T-helper 2 cell treated with Interferon-gamma antibody and Interleukin-4, amounts not matched to agents 5 μg/mL and 100 μg/mL, for 36 hours (primary cell): ENCODE data around the gene HK1.

Source experiments
- DNase-seq: peaks from one replicate; pipeline ENCODE4 v3.0.0; 2021; ENCODE audit warnings: low spot score
- H3K27ac Mint-ChIP-seq: one replicate; pipeline ENCODE4 v1.8.0; 2021; ENCODE audit warnings: mild to moderate bottlenecking, mixed read lengths
- H3K27me3 Mint-ChIP-seq: one replicate; pipeline ENCODE4 v1.8.0; 2021; ENCODE audit warnings: low read depth, mixed read lengths
- H3K36me3 Mint-ChIP-seq: one replicate; pipeline ENCODE4 v1.8.0; 2021; ENCODE audit warnings: low read depth, mixed read lengths
- H3K4me1 Mint-ChIP-seq: one replicate; pipeline ENCODE4 v1.8.0; 2021; ENCODE audit warnings: low read depth, mixed read lengths
- H3K4me3 Mint-ChIP-seq: one replicate; pipeline ENCODE4 v1.8.0; 2022; ENCODE audit warnings: mild to moderate bottlenecking, moderate library complexity, mixed read lengths
- H3K9me3 Mint-ChIP-seq: one replicate; pipeline ENCODE4 v1.8.0; 2021; ENCODE audit warnings: mixed read lengths

The HK1 gene

DNA sequence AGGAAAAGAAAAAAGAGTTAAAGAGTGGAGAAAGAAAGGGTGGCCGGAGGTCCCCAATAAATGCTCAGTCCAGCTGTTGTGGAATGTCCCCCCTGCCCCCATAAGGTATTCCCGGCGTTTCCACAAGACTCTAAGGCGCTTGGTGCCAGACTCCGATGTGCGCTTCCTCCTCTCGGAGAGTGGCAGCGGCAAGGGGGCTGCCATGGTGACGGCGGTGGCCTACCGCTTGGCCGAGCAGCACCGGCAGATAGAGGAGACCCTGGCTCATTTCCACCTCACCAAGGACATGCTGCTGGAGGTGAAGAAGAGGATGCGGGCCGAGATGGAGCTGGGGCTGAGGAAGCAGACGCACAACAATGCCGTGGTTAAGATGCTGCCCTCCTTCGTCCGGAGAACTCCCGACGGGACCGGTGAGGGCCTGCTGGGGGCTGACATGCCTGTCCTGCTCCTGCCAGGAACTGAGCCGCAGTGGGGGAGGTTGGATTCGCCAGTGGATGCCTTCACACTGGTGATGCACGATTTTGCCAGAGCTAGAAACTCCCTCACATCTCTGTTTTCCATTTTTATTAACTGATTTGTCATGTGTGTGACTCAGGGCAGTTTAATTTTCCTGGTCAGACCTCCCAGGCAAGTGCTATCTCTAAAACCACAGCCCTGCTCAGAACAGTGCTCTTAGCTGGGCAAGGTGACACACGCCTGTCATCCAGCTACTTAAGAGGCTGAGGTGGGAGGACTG is 104.3 kb downstream of the HK1 start:
- Mint-ChIP-seq H3K4me3 (no peak overlapping the region), H3K27me3 (no peaks in the 10 kb centered on the region), H3K9me3 (no peaks in the 10 kb centered on the region), H3K27ac (peak overlapping the region; percentile 7), H3K4me1 (no peaks in the 10 kb centered on the region), H3K36me3 (peaks cover 63% of the 10 kb centered on the region)
- no peak for DNase-seq

- Mint-ChIP-seq H3K27ac (no peak overlapping the region), H3K4me1 (no peaks in the 10 kb centered on the region), H3K27me3 (no peaks in the 10 kb centered on the region), H3K9me3 (no peaks in the 10 kb centered on the region), H3K36me3 (peaks cover 63% of the 10 kb centered on the region), H3K4me3 (no peak overlapping the region)
- DNase-seq: no peak
Measured at GRCh38 chr10:69383558-69383957, 105.3 kb downstream of the HK1 start.

GRCh38 chr10:69384320-69384719 is 106.0 kb downstream of the HK1 start:
- Mint-ChIP-seq H3K36me3 (peaks cover 67% of the 10 kb centered on the region), H3K27ac (no peak overlapping the region), H3K27me3 (no peaks in the 10 kb centered on the region), H3K4me3 (no peak overlapping the region), H3K4me1 (peaks cover 1% of the 10 kb centered on the region), H3K9me3 (no peaks in the 10 kb centered on the region)
- DNase-seq: no peak

DNA sequence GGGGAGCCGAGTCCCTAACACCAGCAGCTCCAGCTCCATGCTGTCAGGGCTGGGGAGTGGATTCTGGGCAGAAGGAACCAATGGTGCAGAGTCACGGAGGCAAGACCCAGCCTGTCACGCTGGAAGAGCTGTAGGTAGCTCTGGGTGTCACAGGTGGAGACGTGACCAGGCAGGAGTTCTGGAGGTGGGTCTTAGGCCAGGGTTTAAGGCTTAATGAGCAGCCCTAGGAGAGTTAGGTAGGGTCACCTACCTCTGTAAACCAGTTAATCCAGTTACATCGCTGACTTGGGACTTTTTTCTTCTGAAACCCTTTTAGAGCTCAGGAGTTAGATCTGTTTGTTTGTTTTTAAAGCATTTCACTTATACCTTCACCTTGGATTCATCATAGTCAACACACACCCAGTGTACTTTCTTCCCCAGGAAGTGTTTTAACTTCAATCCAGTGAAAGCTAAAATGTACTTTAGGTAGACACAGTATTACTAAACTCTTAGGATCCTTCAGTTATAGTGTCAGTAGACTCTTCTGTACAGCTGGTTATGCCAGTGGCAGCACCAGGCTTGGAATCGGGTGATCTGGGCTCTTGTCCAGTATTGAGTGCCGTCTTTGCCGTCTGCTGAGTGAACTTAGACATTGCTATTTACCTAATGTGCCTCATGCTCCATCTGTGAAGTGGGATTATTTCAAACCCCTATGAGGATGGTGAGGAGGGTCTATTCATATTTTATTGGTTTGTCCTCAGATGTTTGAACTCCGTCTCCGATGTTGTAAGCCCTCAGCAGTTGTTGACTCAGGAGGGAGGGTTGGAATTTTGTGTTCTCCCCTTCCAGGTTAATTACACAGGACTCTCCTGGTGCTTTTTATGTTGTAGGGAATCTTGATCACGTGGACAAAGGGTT is 107.4 kb downstream of the HK1 start:
- no peaks in the 10 kb centered on the region for H3K27me3 Mint-ChIP-seq
- H3K27ac Mint-ChIP-seq: no peak overlapping the region
- H3K4me3 Mint-ChIP-seq: no peak overlapping the region
- H3K36me3 Mint-ChIP-seq: peaks cover 68% of the 10 kb centered on the region
- DNase-seq: no peak
- H3K9me3 Mint-ChIP-seq: no peaks in the 10 kb centered on the region
- peaks cover 10% of the 10 kb centered on the region for H3K4me1 Mint-ChIP-seq

GRCh38 chr10:69387500-69387899 is 109.2 kb downstream of the HK1 start:
- H3K27ac Mint-ChIP-seq: no peak overlapping the region

GRCh38 chr10:69388488-69388887 is 110.2 kb downstream of the HK1 start:
- no peak overlapping the region for H3K4me3 Mint-ChIP-seq
- H3K4me1 Mint-ChIP-seq: peaks cover 21% of the 10 kb centered on the region
- H3K36me3 Mint-ChIP-seq: peaks cover 58% of the 10 kb centered on the region
- peak overlapping the region; percentile 22 for H3K27ac Mint-ChIP-seq
- no peaks in the 10 kb centered on the region for H3K9me3 Mint-ChIP-seq
- DNase-seq: no peak
- H3K27me3 Mint-ChIP-seq: no peaks in the 10 kb centered on the region

More at GRCh38 chr10:69387500-69387899, 109.2 kb downstream of the HK1 start:
- H3K4me3 Mint-ChIP-seq: no peak overlapping the region
- no peak for DNase-seq
- H3K27me3 Mint-ChIP-seq: no peaks in the 10 kb centered on the region
- H3K9me3 Mint-ChIP-seq: no peaks in the 10 kb centered on the region
- peaks cover 62% of the 10 kb centered on the region for H3K36me3 Mint-ChIP-seq
- H3K4me1 Mint-ChIP-seq: peaks cover 18% of the 10 kb centered on the region

- Mint-ChIP-seq H3K36me3 (peaks cover 52% of the 10 kb centered on the region), H3K4me3 (no peak overlapping the region), H3K27me3 (no peaks in the 10 kb centered on the region), H3K27ac (peak overlapping the region; percentile 67), H3K4me1 (peaks cover 21% of the 10 kb centered on the region), H3K9me3 (no peaks in the 10 kb centered on the region)
- DNase-seq: no peak
Measured at GRCh38 chr10:69389827-69390490, 111.7 kb downstream of the HK1 start.

- peaks cover 21% of the 10 kb centered on the region for H3K4me1 Mint-ChIP-seq
- no peak for DNase-seq
- H3K27me3 Mint-ChIP-seq: no peaks in the 10 kb centered on the region
- H3K27ac Mint-ChIP-seq: no peak overlapping the region
- H3K36me3 Mint-ChIP-seq: peaks cover 50% of the 10 kb centered on the region
- no peak overlapping the region for H3K4me3 Mint-ChIP-seq
- no peaks in the 10 kb centered on the region for H3K9me3 Mint-ChIP-seq
Measured at GRCh38 chr10:69391158-69391557, 112.9 kb downstream of the HK1 start.

DNA sequence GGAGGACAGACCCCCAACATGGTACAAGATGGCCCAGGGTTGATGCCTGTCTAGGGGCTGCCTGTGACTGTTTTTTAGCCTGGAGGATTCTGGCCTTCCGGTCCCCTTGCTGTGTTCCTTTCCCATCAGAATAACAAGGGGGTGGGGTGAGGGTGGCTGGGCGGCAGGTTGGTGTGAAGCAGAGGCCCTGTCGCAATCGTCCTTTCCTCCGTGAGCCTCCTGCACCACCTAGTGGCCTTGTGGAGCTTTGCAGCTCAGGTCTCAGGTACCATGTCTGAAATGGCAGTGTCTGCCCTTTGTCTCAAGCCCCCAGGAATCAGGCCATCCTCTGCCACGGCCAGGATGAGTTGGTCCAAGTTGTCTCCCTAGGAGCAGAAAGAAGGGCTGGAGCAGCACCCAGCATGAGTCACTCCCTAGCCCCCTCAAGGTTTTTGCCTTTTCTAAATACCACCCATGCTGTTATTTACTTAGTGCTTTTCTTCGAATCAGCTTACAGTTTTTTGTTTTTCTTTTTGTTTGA is 114.2 kb downstream of the HK1 start:
- H3K27ac Mint-ChIP-seq: peak overlapping the region; percentile 62
- peaks cover 21% of the 10 kb centered on the region for H3K4me1 Mint-ChIP-seq
- no peaks in the 10 kb centered on the region for H3K9me3 Mint-ChIP-seq
- no peaks in the 10 kb centered on the region for H3K27me3 Mint-ChIP-seq
- no peak overlapping the region for H3K4me3 Mint-ChIP-seq
- DNase-seq: peak; percentile 73
- peaks cover 53% of the 10 kb centered on the region for H3K36me3 Mint-ChIP-seq

- Mint-ChIP-seq H3K4me3 (no peak overlapping the region), H3K27me3 (no peaks in the 10 kb centered on the region), H3K27ac (no peak overlapping the region), H3K9me3 (no peaks in the 10 kb centered on the region), H3K4me1 (peaks cover 21% of the 10 kb centered on the region), H3K36me3 (peaks cover 47% of the 10 kb centered on the region)
- DNase-seq: no peak
Measured at GRCh38 chr10:69394020-69394419, 115.7 kb downstream of the HK1 start.

DNA sequence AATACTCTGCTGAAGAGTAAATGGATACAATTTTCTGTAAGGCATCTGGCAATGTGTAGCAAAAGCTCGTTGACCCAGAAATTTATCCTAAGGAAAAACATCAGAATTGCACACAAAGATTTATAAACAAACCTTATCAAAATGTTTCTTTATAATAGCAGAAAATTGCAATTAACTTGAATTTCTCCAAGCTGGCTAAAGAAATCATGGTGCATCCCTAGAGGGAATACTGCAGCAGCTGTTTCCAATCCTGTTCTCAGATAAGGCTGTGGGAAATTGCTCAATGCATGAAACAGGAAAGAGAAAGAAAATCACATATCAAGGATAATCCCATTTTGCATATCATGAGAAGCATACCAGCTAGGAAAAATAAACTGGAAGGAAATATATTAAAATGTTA is 119.7 kb downstream of the HK1 start:
- H3K27ac Mint-ChIP-seq: no peak overlapping the region
- H3K9me3 Mint-ChIP-seq: no peaks in the 10 kb centered on the region

DNA sequence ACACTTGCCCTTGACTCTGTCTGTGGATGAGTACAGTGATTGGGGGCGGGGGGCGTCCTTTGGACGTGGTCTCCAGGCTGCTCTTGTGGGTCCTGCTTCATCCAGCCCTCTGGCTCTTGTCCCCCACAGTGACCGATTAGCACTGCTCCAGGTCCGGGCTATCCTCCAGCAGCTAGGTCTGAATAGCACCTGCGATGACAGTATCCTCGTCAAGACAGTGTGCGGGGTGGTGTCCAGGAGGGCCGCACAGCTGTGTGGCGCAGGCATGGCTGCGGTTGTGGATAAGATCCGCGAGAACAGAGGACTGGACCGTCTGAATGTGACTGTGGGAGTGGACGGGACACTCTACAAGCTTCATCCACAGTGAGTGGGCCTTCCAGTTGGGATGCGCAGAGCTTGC is 120.2 kb downstream of the HK1 start:
- H3K36me3 Mint-ChIP-seq: peaks cover 55% of the 10 kb centered on the region
- H3K4me3 Mint-ChIP-seq: no peak overlapping the region
- no peak overlapping the region for H3K27ac Mint-ChIP-seq
- no peak for DNase-seq
- no peaks in the 10 kb centered on the region for H3K27me3 Mint-ChIP-seq
- H3K4me1 Mint-ChIP-seq: no peaks in the 10 kb centered on the region
- no peaks in the 10 kb centered on the region for H3K9me3 Mint-ChIP-seq

More for the DNA sequence above, 119.7 kb downstream of the HK1 start:
- H3K27me3 Mint-ChIP-seq: no peaks in the 10 kb centered on the region
- H3K36me3 Mint-ChIP-seq: peaks cover 53% of the 10 kb centered on the region
- H3K4me1 Mint-ChIP-seq: no peaks in the 10 kb centered on the region
- H3K4me3 Mint-ChIP-seq: no peak overlapping the region
- no peak for DNase-seq

DNA sequence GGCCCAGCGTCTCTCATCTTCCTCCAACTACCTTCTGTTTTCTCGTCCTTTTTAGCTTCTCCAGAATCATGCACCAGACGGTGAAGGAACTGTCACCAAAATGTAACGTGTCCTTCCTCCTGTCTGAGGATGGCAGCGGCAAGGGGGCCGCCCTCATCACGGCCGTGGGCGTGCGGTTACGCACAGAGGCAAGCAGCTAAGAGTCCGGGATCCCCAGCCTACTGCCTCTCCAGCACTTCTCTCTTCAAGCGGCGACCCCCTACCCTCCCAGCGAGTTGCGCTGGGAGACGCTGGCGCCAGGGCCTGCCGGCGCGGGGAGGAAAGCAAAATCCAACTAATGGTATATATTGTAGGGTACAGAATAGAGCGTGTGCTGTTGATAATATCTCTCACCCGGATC is 122.6 kb downstream of the HK1 start:
- no peak for DNase-seq
- Mint-ChIP-seq H3K36me3 (peaks cover 48% of the 10 kb centered on the region), H3K4me1 (no peaks in the 10 kb centered on the region), H3K27me3 (no peaks in the 10 kb centered on the region), H3K4me3 (no peak overlapping the region), H3K9me3 (no peaks in the 10 kb centered on the region), H3K27ac (no peak overlapping the region)

DNA sequence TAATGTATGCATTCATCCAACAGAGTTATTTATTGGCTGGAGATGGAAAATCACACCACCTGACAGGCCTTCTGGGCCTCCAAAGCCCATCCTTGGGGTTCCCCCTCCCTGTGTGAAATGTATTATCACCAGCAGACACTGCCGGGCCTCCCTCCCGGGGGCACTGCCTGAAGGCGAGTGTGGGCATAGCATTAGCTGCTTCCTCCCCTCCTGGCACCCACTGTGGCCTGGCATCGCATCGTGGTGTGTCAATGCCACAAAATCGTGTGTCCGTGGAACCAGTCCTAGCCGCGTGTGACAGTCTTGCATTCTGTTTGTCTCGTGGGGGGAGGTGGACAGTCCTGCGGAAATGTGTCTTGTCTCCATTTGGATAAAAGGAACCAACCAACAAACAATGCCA is 123.1 kb downstream of the HK1 start:
- no peak overlapping the region for H3K27ac Mint-ChIP-seq
- H3K4me3 Mint-ChIP-seq: no peak overlapping the region
- no peaks in the 10 kb centered on the region for H3K9me3 Mint-ChIP-seq
- no peaks in the 10 kb centered on the region for H3K27me3 Mint-ChIP-seq
- DNase-seq: no peak
- H3K4me1 Mint-ChIP-seq: no peaks in the 10 kb centered on the region
- peaks cover 46% of the 10 kb centered on the region for H3K36me3 Mint-ChIP-seq
